ENCODE results near the gene PDF. TPM values are rescaled to one million over a fixed set of nuclear protein-coding genes. Genes with fewer than 3 reads are reported as not detected.

The PDF gene
- total and polyA plus RNA-seq, 4 donors = 16.8 to 31.3 (median 23.1) TPM

DNA sequence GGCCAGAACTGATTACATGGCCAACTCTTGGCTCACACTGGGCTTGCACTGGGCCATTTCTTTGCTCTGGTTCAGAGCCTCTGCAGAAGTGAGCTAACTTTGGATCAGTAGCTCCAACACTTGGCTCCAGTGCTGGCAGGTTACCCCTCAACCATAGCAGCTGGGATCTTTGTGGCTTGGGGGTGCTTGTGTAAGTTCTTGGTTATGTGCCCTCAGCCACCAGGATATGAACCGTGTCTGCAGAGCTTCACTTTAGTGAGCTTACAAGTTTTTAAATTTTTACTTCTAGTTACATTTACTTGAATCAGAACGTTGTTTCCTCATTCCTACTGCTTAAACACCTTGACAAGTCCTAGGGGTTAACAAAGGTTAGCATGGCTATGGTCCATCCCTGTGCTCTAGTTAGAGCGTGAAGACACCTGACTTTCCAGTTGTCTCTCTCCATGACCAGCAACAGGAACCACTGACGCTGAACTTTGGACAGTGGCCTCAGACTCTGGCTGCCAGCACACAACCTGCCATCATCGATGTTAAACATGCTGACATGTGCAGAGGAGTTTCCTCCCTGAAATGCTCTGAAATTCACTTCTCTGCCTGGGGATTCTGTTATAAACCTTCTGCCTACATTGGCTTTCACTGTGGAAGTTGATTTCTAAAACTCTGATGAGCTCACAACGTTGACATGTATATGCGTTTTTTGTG, 4.1 kb downstream of the PDF start (continued):
- TF ChIP-seq SP1 (IDR thresholded peaks at IDR 0.05) (peak; percentile 99), YY1 (IDR thresholded peaks at IDR 0.05) (peak; percentile 94), RXRA (IDR thresholded peaks at IDR 0.05) (peak; percentile 94 to 95), FOXA1 (IDR thresholded peaks at IDR 0.05) (peak; percentile 72)
- TF ChIP-seq, protein P1, sequence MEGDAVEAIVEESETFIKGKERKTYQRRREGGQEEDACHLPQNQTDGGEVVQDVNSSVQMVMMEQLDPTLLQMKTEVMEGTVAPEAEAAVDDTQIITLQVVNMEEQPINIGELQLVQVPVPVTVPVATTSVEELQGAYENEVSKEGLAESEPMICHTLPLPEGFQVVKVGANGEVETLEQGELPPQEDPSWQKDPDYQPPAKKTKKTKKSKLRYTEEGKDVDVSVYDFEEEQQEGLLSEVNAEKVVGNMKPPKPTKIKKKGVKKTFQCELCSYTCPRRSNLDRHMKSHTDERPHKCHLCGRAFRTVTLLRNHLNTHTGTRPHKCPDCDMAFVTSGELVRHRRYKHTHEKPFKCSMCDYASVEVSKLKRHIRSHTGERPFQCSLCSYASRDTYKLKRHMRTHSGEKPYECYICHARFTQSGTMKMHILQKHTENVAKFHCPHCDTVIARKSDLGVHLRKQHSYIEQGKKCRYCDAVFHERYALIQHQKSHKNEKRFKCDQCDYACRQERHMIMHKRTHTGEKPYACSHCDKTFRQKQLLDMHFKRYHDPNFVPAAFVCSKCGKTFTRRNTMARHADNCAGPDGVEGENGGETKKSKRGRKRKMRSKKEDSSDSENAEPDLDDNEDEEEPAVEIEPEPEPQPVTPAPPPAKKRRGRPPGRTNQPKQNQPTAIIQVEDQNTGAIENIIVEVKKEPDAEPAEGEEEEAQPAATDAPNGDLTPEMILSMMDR (IDR thresholded peaks at IDR 0.05; ENCODE audit: low read depth, low read length, missing input control) = no peak
- TF ChIP-seq, protein P2, sequence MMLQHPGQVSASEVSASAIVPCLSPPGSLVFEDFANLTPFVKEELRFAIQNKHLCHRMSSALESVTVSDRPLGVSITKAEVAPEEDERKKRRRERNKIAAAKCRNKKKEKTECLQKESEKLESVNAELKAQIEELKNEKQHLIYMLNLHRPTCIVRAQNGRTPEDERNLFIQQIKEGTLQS (IDR thresholded peaks at IDR 0.05) = no peak

DNA sequence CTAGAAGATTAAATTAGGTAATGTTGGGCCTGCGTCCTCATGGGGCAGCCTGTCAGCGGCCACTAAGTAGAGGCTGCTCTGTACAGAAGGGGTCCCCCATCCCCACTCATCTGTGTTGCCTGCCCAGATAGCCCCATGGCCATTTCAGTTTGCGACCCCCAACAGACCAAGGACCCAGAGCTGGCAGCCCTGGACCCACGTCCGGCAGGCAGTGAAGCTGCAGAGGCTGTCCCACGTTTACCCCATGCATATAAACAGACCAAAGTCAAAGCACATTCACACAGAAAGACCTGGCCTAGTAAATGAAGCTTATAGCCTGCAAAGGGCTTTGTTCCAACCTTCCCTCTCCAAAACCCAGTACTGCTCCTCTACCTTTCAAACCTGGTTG, 4.6 kb downstream of the PDF start:
- H3K27ac ChIP-seq (ENCODE audit: low read depth in 1 of 2, low read length in 2 of 2) = peak overlapping the region; percentile 52 to 87
- H3K27me3 ChIP-seq (ENCODE audit: control insufficient read depth in 4 of 4, insufficient read depth in 4 of 4, low read length in 3 of 4) = no peaks in the 10 kb centered on the region
- DNase-seq (ENCODE audit: low spot score) = no peak
- H3K9ac ChIP-seq (ENCODE audit: low read depth in 1 of 2, low read length in 2 of 2) = no peak overlapping the region
- no peaks in the 10 kb centered on the region for H3K9me3 ChIP-seq (ENCODE audit: control insufficient read depth in 4 of 4, low read length in 3 of 4)
- H3K36me3 ChIP-seq (ENCODE audit: control insufficient read depth in 4 of 4, insufficient read depth in 3 of 4, low read depth in 1 of 4, low read length in 3 of 4) = peaks cover 6 to 33% (median 19%) of the 10 kb centered on the region in 4 donors
- TF ChIP-seq EGR1 (IDR thresholded peaks at IDR 0.05; ENCODE audit: low read depth in 2 of 2) (no peak), HNF4A (conservative IDR thresholded peaks at IDR 0.05) (no peak), RAD21 (IDR thresholded peaks at IDR 0.05) (no peak), TAF1 (conservative IDR thresholded peaks at IDR 0.05) (no peak), NR2F2 (IDR thresholded peaks at IDR 0.05) (no peak), YY1 (IDR thresholded peaks at IDR 0.05) (no peak), FOXA1 (IDR thresholded peaks at IDR 0.05) (no peak)
- peaks cover 19 to 72% (median 58%) of the 10 kb centered on the region in 4 donors for H3K4me1 ChIP-seq (ENCODE audit: control insufficient read depth in 4 of 4, insufficient read depth in 4 of 4, low read length in 3 of 4)
- H3K4me3 ChIP-seq (ENCODE audit: low read depth in 1 of 3, low read length in 3 of 3) = no peak overlapping the region
- WGBS = 62% methylated on average over 6 of the region's 6 CpGs

DNA sequence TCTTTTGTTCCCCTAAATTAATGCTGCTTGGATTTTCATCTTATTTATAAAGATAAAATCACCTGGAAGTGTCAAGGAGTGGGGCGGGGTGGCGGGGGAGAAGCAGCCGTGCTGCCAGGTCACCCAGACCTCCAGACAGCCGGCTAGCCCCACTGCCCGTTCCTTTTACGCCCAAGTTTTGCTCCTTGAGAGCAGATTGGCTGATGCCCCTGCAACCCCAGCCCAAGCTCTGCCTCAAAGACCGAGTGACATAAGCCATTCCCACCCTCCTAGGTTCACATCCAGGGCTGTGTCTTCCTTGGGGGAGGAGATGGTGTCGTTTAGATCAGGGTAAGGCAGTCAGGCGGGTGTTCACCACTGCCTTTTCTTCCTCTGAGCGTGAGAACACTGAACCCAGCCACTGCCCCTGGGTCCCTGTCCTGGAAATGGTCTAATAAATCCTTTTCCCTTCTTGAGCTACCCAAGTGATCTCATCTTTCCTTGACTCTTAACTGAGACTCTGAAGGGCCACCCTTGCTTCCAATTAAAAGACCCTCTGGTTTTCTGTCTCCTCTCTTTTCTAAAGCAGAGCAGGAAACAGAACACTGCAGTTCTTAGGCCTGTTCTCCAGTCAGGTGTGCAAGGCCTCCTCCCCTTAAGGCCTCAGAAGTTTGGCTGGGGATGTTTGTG, 5.7 kb downstream of the PDF start:
- no peaks in the 10 kb centered on the region for H3K27me3 ChIP-seq (ENCODE audit: control insufficient read depth in 4 of 4, insufficient read depth in 4 of 4, low read length in 3 of 4)
- DNase-seq (ENCODE audit: low spot score) = no peak
- 86% methylated on average over 10 of the region's 10 CpGs for WGBS
- no peaks in the 10 kb centered on the region for H3K9me3 ChIP-seq (ENCODE audit: control insufficient read depth in 4 of 4, low read length in 3 of 4)
- peaks cover 19 to 68% (median 57%) of the 10 kb centered on the region in 4 donors for H3K4me1 ChIP-seq (ENCODE audit: control insufficient read depth in 4 of 4, insufficient read depth in 4 of 4, low read length in 3 of 4)
- H3K36me3 ChIP-seq (ENCODE audit: control insufficient read depth in 4 of 4, insufficient read depth in 3 of 4, low read depth in 1 of 4, low read length in 3 of 4) = peaks cover 12 to 44% (median 27%) of the 10 kb centered on the region in 4 donors
- no peak for TF ChIP-seq FOXA1 (IDR thresholded peaks at IDR 0.05)
- TF ChIP-seq NR2F2 (IDR thresholded peaks at IDR 0.05) = no peak
- TF ChIP-seq, protein P1 (IDR thresholded peaks at IDR 0.05; ENCODE audit: low read depth, low read length, missing input control) = no peak
- TF ChIP-seq RAD21 (IDR thresholded peaks at IDR 0.05) = no peak
- TF ChIP-seq HNF4G (IDR thresholded peaks at IDR 0.05) = no peak
- TF ChIP-seq, protein P3, sequence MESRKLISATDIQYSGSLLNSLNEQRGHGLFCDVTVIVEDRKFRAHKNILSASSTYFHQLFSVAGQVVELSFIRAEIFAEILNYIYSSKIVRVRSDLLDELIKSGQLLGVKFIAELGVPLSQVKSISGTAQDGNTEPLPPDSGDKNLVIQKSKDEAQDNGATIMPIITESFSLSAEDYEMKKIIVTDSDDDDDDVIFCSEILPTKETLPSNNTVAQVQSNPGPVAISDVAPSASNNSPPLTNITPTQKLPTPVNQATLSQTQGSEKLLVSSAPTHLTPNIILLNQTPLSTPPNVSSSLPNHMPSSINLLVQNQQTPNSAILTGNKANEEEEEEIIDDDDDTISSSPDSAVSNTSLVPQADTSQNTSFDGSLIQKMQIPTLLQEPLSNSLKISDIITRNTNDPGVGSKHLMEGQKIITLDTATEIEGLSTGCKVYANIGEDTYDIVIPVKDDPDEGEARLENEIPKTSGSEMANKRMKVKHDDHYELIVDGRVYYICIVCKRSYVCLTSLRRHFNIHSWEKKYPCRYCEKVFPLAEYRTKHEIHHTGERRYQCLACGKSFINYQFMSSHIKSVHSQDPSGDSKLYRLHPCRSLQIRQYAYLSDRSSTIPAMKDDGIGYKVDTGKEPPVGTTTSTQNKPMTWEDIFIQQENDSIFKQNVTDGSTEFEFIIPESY (IDR thresholded peaks at IDR 0.05) = no peak
- no peak for TF ChIP-seq HNF4A (conservative IDR thresholded peaks at IDR 0.05)
- TF ChIP-seq FOXA2 (IDR thresholded peaks at IDR 0.05) = no peak
- TF ChIP-seq, protein P4, sequence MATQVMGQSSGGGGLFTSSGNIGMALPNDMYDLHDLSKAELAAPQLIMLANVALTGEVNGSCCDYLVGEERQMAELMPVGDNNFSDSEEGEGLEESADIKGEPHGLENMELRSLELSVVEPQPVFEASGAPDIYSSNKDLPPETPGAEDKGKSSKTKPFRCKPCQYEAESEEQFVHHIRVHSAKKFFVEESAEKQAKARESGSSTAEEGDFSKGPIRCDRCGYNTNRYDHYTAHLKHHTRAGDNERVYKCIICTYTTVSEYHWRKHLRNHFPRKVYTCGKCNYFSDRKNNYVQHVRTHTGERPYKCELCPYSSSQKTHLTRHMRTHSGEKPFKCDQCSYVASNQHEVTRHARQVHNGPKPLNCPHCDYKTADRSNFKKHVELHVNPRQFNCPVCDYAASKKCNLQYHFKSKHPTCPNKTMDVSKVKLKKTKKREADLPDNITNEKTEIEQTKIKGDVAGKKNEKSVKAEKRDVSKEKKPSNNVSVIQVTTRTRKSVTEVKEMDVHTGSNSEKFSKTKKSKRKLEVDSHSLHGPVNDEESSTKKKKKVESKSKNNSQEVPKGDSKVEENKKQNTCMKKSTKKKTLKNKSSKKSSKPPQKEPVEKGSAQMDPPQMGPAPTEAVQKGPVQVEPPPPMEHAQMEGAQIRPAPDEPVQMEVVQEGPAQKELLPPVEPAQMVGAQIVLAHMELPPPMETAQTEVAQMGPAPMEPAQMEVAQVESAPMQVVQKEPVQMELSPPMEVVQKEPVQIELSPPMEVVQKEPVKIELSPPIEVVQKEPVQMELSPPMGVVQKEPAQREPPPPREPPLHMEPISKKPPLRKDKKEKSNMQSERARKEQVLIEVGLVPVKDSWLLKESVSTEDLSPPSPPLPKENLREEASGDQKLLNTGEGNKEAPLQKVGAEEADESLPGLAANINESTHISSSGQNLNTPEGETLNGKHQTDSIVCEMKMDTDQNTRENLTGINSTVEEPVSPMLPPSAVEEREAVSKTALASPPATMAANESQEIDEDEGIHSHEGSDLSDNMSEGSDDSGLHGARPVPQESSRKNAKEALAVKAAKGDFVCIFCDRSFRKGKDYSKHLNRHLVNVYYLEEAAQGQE (IDR thresholded peaks at IDR 0.05) = no peak
- TF ChIP-seq TAF1 (conservative IDR thresholded peaks at IDR 0.05) = no peak
- TF ChIP-seq YY1 (IDR thresholded peaks at IDR 0.05) = no peak
- TF ChIP-seq JUND (IDR thresholded peaks at IDR 0.05) = no peak
- TF ChIP-seq RXRA (IDR thresholded peaks at IDR 0.05) = no peak
- no peak for TF ChIP-seq EGR1 (IDR thresholded peaks at IDR 0.05; ENCODE audit: low read depth in 2 of 2)
- TF ChIP-seq GABPA (IDR thresholded peaks at IDR 0.05 in 1 of 2, conservative IDR thresholded peaks at IDR 0.05 in 1 of 2) = no peak
- no peak overlapping the region for H3K4me3 ChIP-seq (ENCODE audit: low read depth in 1 of 3, low read length in 3 of 3)
- no peak overlapping the region for H3K9ac ChIP-seq (ENCODE audit: low read depth in 1 of 2, low read length in 2 of 2)
- peak overlapping the region; percentile 60 to 87 for H3K27ac ChIP-seq (ENCODE audit: low read depth in 1 of 2, low read length in 2 of 2)

Data from liver (tissue), 9 donors.